C4-2B (cell line): Measurements from ENCODE around the gene LCK.

Experiments used
- H3K27ac ChIP-seq: fragments of 450-650 bp; 2 replicates; pipeline ENCODE4 v1.5.1; 2017
- CTCF ChIP-seq: fragments of 450-650 bp; conservative IDR thresholded peaks from 2 replicates; pipeline ENCODE4 v1.5.1; 2017; ENCODE audit warnings: mild to moderate bottlenecking
- ZFX ChIP-seq: fragments of 450-650 bp; IDR thresholded peaks from 2 replicates; pipeline ENCODE4 v1.6.1; 2017

The LCK gene

DNA sequence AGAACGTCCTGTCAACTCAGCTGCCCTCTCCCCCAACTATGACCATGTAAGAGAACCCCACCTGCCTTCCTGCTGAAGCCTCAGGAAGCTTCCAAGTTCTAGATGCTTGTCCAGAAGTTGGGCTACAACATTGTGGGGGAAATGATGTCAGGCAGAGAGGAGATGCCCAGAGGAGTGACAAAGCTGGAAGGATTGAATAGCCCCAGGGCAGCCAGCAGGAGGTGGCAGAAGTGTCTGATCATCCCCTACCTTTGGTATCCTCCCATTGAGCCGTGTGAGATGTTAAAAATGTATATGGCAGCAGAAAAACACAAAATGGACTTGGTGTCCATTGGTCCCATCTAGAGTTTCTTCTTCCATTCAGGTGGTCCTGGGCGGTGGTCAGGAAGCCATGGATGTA lies 22.3 kb upstream of the LCK start:
- no peak for TF ChIP-seq CTCF
- no peak for TF ChIP-seq ZFX
- no peak overlapping the region for H3K27ac ChIP-seq

- TF ChIP-seq ZFX: no peak
- no peak for TF ChIP-seq CTCF
- H3K27ac ChIP-seq: no peak overlapping the region
Observed at GRCh38 chr1:32231843-32232432, 19.1 kb upstream of the LCK start.

DNA sequence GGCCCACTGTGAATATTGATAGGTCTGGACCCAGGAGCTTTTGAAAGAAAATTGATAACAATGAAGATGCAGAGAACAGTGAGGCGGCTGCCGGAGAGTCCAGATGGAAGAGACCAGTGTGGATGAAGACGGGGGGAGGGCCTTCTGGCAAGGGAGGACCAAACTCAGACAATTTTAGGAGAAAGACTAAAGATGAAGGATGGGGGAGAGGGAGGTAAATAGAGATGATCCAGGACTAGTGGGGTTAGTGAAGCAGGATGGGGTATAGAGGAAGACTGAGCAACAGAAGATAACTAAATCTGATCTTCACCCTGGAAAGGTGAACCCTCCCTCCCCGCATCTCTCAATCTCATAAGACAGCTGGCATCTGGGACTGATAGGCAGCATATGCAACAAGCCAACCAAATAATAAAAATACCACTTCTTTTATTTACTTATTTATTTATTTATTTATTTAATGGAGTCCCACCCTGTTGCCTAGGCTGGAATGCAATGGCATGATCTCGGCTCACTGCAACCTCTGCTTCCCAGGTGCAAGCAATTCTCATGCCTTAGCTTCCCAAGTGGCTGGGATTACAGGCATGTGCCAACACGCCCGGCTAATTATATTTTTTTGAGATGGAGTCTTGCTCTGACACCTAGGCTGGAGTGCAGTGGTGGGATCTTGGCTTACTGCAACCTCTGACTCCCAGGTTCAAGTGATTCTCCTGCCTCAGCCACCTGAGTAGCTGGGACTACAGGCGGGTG lies 18.3 kb upstream of the LCK start:
- H3K27ac ChIP-seq: no peak overlapping the region
- no peak for TF ChIP-seq CTCF
- no peak for TF ChIP-seq ZFX

GRCh38 chr1:32234792-32235191 lies 16.3 kb upstream of the LCK start:
- TF ChIP-seq CTCF (no peak), ZFX (no peak)
- no peak overlapping the region for H3K27ac ChIP-seq

DNA sequence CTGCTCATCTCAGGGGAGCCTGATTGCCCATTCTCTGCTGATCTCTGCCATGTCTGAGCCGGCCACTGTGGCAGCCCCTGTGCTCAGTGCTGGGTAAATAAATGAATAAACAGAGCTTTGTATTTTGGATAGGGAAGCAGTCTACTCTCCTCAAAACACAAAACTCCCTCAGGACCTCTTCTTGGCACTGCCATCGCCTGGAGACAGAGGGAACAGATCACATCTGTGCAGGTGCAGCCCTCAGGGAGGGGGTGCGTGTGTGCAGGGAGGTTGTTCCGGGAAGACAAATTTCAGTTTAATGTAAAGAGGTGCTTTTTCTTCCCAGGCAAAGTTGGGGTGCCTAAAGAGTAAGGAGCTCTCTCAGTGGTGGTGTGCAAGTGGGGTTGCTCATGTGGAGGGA lies 11.7 kb upstream of the LCK start:
- H3K27ac ChIP-seq: no peak overlapping the region

DNA sequence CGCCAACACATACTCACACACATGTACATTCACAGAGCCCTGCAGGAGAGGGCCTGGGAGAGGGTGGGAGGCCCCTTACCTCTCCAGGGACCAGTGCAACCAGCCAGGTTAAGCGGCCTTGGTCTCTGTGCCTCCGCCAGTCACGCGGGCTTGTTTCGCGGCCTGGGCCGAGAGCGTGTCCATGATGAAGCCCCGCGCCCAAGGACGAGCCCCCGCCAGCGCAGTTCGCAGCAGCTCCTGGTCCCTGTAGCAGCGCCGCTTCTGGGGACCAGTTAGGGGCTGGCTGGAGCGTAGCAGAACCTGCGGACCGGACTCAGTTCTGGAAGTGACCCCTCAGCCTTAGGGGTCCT lies 11.3 kb upstream of the LCK start:
- H3K27ac ChIP-seq: peak overlapping the region; percentile 63
- TF ChIP-seq CTCF (no peak), ZFX (no peak)

More for the DNA sequence above, 11.7 kb upstream of the LCK start:
- TF ChIP-seq CTCF (no peak), ZFX (no peak)

DNA sequence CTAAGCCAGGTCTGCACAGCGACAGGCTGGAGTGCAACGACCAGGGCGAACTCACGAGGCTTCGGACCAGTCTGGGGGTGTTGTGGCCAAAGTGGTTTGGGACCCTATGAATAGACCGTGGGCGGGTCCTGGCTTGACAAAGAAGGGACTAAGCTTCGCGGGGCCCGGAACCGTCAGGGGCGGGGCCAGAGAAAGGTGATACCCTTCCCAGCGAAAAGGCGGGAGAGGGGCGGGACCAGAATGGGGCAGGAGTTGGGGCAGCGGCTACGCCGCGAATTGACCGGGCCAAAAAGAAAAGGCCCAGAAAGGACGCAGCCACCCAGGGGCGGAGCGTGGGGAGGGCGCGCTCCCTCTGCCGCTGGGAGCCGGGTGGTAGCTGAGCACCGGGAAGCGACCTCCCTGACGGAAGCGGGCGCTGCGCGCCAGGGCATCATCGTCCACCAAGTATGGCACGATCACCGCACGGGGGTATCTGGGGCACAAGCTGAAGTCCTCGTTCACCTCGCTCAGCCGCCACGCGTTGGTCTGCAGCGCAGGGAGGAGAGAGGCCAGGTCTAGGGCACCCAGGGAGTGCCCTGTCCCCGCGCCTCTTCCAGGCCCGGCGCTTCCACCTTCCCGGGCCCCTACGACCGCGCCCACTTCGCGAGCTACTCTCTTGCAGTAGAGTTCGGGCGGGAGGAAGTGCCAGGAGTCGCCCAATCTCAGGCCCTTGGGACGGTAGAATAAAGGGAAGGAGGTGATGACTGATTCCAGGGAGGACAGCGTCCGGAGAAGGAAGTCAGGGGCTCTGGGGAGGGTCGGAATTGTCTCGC lies 10.7 kb upstream of the LCK start:
- TF ChIP-seq CTCF: peak; percentile 27
- TF ChIP-seq ZFX: peak; percentile 33; the same call in 1 of the 2 replicates
- H3K27ac ChIP-seq: peak overlapping the region; percentile 63
